ENCODE data around the gene TEX52. TPM values are rescaled to one million over a fixed set of nuclear protein-coding genes. Genes with fewer than 3 reads are reported as not detected.

The TEX52 gene
- total RNA-seq, result not detected

GRCh38 chr12:2857021-2857431, at the start of gene TEX52:
TSS of gene TEX52 (minus strand) at chr12:2857039. CDS start at chr12:2857026, 13 bp downstream.
- no peak for ATAC-seq
- no peaks in the 10 kb centered on the region for H3K9me3 ChIP-seq

GRCh38 chr12:2904260-2904659, 47.4 kb upstream of the TEX52 start:
- Histone ChIP-seq H3K27ac (no peak overlapping the region), H3K4me1 (peaks cover 0 to 34% (median 0%) of the 10 kb centered on the region in 3 donors), H3K27me3 (no peaks in the 10 kb centered on the region), H3K36me3 (peaks cover 0 to 3% of the 10 kb centered on the region in 2 donors), H3K9me3 (no peaks in the 10 kb centered on the region), H3K4me3 (no peak overlapping the region)
- WGBS, 2 donors (ENCODE audit: low coverage in 1 of 2), result 87 to 94% methylated on average over 2 of the region's 2 CpGs
- no peak for ATAC-seq
- no peak for TF ChIP-seq POLR2AphosphoS5 (IDR thresholded peaks at IDR 0.05)
- TF ChIP-seq EP300 (IDR thresholded peaks at IDR 0.05), result no peak
- no peak for TF ChIP-seq CTCF (IDR thresholded peaks at IDR 0.05)
- no peak for TF ChIP-seq POLR2A (IDR thresholded peaks at IDR 0.05)

More at GRCh38 chr12:2857021-2857431, at the start of gene TEX52:
- 93% methylated on average over 2 of the region's 3 CpGs; no CpG with 5 or more reads in 1 of the 2 donors for WGBS, 2 donors (ENCODE audit: low coverage in 1 of 2)
- peaks cover 0 to 22% of the 10 kb centered on the region in 2 donors for H3K36me3 ChIP-seq
- TF ChIP-seq POLR2AphosphoS5 (IDR thresholded peaks at IDR 0.05) (no peak), EP300 (IDR thresholded peaks at IDR 0.05) (no peak), POLR2A (IDR thresholded peaks at IDR 0.05) (no peak), CTCF (IDR thresholded peaks at IDR 0.05) (no peak)
- no peak within 1 kb of the TSS for H3K4me3 ChIP-seq
- H3K27ac ChIP-seq, result no peak within 1 kb of the TSS
- no peaks in the 10 kb centered on the region for H3K27me3 ChIP-seq
- peaks cover 0 to 7% (median 0%) of the 10 kb centered on the region in 3 donors for H3K4me1 ChIP-seq

DNA sequence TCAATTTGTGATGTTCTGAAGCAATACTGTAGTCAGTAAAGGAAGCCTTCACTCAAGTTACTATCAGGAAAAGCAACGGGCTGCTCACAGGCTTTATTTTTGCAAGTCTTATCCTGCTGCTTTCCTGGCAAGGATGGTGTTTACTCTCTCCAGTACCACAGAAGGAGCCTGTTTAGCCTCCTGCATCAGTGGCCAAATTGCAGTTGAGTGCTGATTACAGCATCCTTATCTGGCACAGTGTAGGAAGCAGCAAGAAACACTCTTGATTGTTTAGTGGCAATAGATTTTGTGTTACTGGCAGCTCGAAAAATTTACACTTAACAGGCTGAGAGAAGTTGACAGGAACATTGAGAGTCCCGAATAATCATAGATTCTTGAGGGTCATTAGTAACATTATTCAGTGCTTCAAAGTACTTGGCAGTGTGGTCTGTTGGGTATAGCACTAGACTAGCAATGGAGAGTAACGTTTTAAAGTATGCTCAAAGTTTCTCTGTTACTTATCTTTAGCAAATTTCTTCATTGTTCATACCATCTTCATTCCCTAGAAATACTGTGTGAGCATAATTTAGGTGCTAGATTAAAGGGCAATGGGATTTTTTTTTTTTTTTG, 45.5 kb upstream of the TEX52 start:
- H3K4me3 ChIP-seq, result no peak overlapping the region
- no peak overlapping the region for H3K27ac ChIP-seq
- no peaks in the 10 kb centered on the region for H3K27me3 ChIP-seq
- H3K9me3 ChIP-seq, result no peaks in the 10 kb centered on the region
- peak; percentile 58 for ATAC-seq
- peaks cover 0 to 41% (median 0%) of the 10 kb centered on the region in 3 donors for H3K4me1 ChIP-seq
- TF ChIP-seq POLR2AphosphoS5 (IDR thresholded peaks at IDR 0.05) (peak; percentile 52), CTCF (IDR thresholded peaks at IDR 0.05) (no peak), EP300 (IDR thresholded peaks at IDR 0.05) (no peak), POLR2A (IDR thresholded peaks at IDR 0.05) (no peak)
- WGBS, 2 donors (ENCODE audit: low coverage in 1 of 2), result 21 to 39% methylated on average over 3 to 4 of the region's 4 CpGs
- no peaks in the 10 kb centered on the region for H3K36me3 ChIP-seq

DNA sequence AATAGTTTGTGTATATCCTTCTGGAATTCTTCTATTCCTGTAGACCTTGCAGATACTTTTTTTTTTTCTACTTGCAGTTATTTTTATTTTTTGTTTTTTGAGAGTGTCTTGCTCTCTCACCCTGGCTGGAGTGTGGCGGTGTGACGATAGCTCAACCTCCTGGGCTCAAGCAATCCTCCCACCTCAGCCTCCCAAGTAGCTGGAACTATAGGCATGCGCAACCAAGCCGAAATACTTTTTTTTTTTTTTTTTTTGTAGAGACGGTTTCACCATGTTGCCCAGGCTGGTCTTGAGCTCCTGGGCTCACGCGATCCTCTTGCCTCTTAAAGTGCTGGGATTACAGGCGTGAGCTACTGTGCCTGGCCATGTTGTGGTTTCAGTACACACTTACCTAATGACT, 43.8 kb upstream of the TEX52 start:
- no peak overlapping the region for H3K27ac ChIP-seq
- ATAC-seq, result no peak
- peaks cover 0 to 58% (median 7%) of the 10 kb centered on the region in 3 donors for H3K4me1 ChIP-seq
- WGBS, 2 donors (ENCODE audit: low coverage in 1 of 2), result 90 to 92% methylated on average over 7 to 8 of the region's 8 CpGs
- H3K9me3 ChIP-seq, result no peaks in the 10 kb centered on the region
- TF ChIP-seq POLR2A (IDR thresholded peaks at IDR 0.05), result no peak
- TF ChIP-seq POLR2AphosphoS5 (IDR thresholded peaks at IDR 0.05), result no peak
- no peak for TF ChIP-seq EP300 (IDR thresholded peaks at IDR 0.05)
- no peaks in the 10 kb centered on the region for H3K36me3 ChIP-seq
- H3K27me3 ChIP-seq, result no peaks in the 10 kb centered on the region
- H3K4me3 ChIP-seq, result no peak overlapping the region

DNA sequence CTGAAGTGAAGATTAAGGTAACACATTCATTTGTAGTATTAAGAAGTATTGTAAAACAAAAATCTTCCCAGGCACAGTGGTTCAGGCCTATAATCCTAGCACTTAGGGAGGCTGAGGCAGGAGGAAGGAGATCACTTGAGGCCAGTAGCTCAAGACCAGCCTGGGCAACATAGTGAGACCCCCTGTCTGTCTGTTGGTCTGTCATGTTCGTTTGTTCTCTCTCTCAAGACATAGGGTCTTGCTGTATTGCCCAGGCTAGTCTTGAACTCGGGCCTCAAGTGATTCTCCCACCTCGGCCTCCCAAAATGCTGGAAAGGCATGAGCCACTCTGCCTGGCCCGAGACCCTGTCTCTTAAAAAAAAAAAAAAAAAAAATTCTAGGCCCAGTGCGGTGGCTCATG, 40.6 kb upstream of the TEX52 start:
- H3K27ac ChIP-seq, result no peak overlapping the region
- 80 to 88% methylated on average over 1 to 3 of the region's 5 CpGs for WGBS, 2 donors (ENCODE audit: low coverage in 1 of 2)
- H3K4me1 ChIP-seq, result peaks cover 0 to 82% (median 7%) of the 10 kb centered on the region in 3 donors
- H3K27me3 ChIP-seq, result no peaks in the 10 kb centered on the region
- TF ChIP-seq EP300 (IDR thresholded peaks at IDR 0.05), result no peak
- TF ChIP-seq POLR2AphosphoS5 (IDR thresholded peaks at IDR 0.05), result no peak
- TF ChIP-seq POLR2A (IDR thresholded peaks at IDR 0.05), result no peak
- TF ChIP-seq CTCF (IDR thresholded peaks at IDR 0.05), result no peak
- no peak for ATAC-seq
- no peaks in the 10 kb centered on the region for H3K9me3 ChIP-seq
- no peaks in the 10 kb centered on the region for H3K36me3 ChIP-seq
- H3K4me3 ChIP-seq, result no peak overlapping the region

All from gastroesophageal sphincter (tissue), 4 donors.